ENCODE data around the gene KIF19.

The KIF19 gene

GRCh38 chr17:74303305-74303704, 22.7 kb upstream of the KIF19 start:
- peaks cover 0 to 2% of the 10 kb centered on the region in 2 donors for H3K27me3 ChIP-seq (ENCODE audit: control insufficient read depth in 2 of 2, insufficient read depth in 2 of 2, low read length in 2 of 2)
- no peaks in the 10 kb centered on the region for H3K36me3 ChIP-seq (ENCODE audit: control insufficient read depth in 2 of 2, insufficient read depth in 2 of 2, low read length in 2 of 2)
- no peak overlapping the region for H3K4me3 ChIP-seq (ENCODE audit: low read length in 2 of 2)
- H3K27ac ChIP-seq (ENCODE audit: low read depth in 2 of 2, low read length in 2 of 2), result no peak overlapping the region
- H3K4me1 ChIP-seq (ENCODE audit: control insufficient read depth in 2 of 2, insufficient read depth in 2 of 2, low read length in 2 of 2), result no peaks in the 10 kb centered on the region
- H3K9me3 ChIP-seq (ENCODE audit: control insufficient read depth in 2 of 2, low read length in 2 of 2), result no peaks in the 10 kb centered on the region
- H3K9ac ChIP-seq (ENCODE audit: low read depth in 1 of 2, low read length in 2 of 2), result no peak overlapping the region

DNA sequence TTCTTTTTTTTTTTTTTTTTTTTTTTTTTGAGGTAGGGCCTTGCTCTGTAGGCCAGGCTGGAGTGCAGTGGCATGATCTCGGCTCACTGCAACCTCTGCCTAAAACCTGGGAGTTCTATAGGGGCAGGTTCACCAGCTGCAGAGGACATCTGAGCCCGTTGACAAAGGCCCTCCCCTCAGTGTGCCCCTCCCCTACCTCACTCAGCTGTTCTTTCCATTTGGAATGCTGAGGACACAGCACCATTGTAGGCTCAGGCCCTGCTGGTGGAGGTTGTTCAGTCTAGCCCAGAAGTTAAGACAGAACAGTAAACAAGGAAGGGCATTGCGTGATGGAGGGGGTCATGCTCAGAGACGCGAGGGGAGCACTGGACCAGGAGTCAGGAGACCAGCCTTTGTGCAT, 21.8 kb upstream of the KIF19 start:
- Histone ChIP-seq H3K36me3 (ENCODE audit: control insufficient read depth in 2 of 2, insufficient read depth in 2 of 2, low read length in 2 of 2) (no peaks in the 10 kb centered on the region), H3K4me3 (ENCODE audit: low read length in 2 of 2) (no peak overlapping the region), H3K27ac (ENCODE audit: low read depth in 2 of 2, low read length in 2 of 2) (no peak overlapping the region), H3K9ac (ENCODE audit: low read depth in 1 of 2, low read length in 2 of 2) (no peak overlapping the region), H3K9me3 (ENCODE audit: control insufficient read depth in 2 of 2, low read length in 2 of 2) (no peaks in the 10 kb centered on the region), H3K27me3 (ENCODE audit: control insufficient read depth in 2 of 2, insufficient read depth in 2 of 2, low read length in 2 of 2) (peaks cover 0 to 1% of the 10 kb centered on the region in 2 donors), H3K4me1 (ENCODE audit: control insufficient read depth in 2 of 2, insufficient read depth in 2 of 2, low read length in 2 of 2) (no peaks in the 10 kb centered on the region)

GRCh38 chr17:74305865-74306654, 20.0 kb upstream of the KIF19 start:
- Histone ChIP-seq H3K4me3 (ENCODE audit: low read length in 2 of 2) (no peak overlapping the region), H3K36me3 (ENCODE audit: control insufficient read depth in 2 of 2, insufficient read depth in 2 of 2, low read length in 2 of 2) (no peaks in the 10 kb centered on the region), H3K9me3 (ENCODE audit: control insufficient read depth in 2 of 2, low read length in 2 of 2) (no peaks in the 10 kb centered on the region), H3K4me1 (ENCODE audit: control insufficient read depth in 2 of 2, insufficient read depth in 2 of 2, low read length in 2 of 2) (no peaks in the 10 kb centered on the region), H3K9ac (ENCODE audit: low read depth in 1 of 2, low read length in 2 of 2) (no peak overlapping the region), H3K27ac (ENCODE audit: low read depth in 2 of 2, low read length in 2 of 2) (no peak overlapping the region), H3K27me3 (ENCODE audit: control insufficient read depth in 2 of 2, insufficient read depth in 2 of 2, low read length in 2 of 2) (no peaks in the 10 kb centered on the region)

- H3K27me3 ChIP-seq (ENCODE audit: control insufficient read depth in 2 of 2, insufficient read depth in 2 of 2, low read length in 2 of 2), result no peaks in the 10 kb centered on the region
- no peaks in the 10 kb centered on the region for H3K4me1 ChIP-seq (ENCODE audit: control insufficient read depth in 2 of 2, insufficient read depth in 2 of 2, low read length in 2 of 2)
- no peak overlapping the region for H3K4me3 ChIP-seq (ENCODE audit: low read length in 2 of 2)
- H3K36me3 ChIP-seq (ENCODE audit: control insufficient read depth in 2 of 2, insufficient read depth in 2 of 2, low read length in 2 of 2), result no peaks in the 10 kb centered on the region
- H3K9me3 ChIP-seq (ENCODE audit: control insufficient read depth in 2 of 2, low read length in 2 of 2), result peaks cover 0 to 2% of the 10 kb centered on the region in 2 donors
- no peak overlapping the region for H3K27ac ChIP-seq (ENCODE audit: low read depth in 2 of 2, low read length in 2 of 2)
- H3K9ac ChIP-seq (ENCODE audit: low read depth in 1 of 2, low read length in 2 of 2), result no peak overlapping the region
These were observed 17.8 kb upstream of the KIF19 start for GRCh38 chr17:74307984-74308773.

GRCh38 chr17:74309902-74310301, 16.1 kb upstream of the KIF19 start:
- H3K9ac ChIP-seq (ENCODE audit: low read depth in 1 of 2, low read length in 2 of 2), result no peak overlapping the region
- H3K4me1 ChIP-seq (ENCODE audit: control insufficient read depth in 2 of 2, insufficient read depth in 2 of 2, low read length in 2 of 2), result no peaks in the 10 kb centered on the region
- no peak overlapping the region for H3K4me3 ChIP-seq (ENCODE audit: low read length in 2 of 2)
- no peaks in the 10 kb centered on the region for H3K36me3 ChIP-seq (ENCODE audit: control insufficient read depth in 2 of 2, insufficient read depth in 2 of 2, low read length in 2 of 2)
- no peaks in the 10 kb centered on the region for H3K27me3 ChIP-seq (ENCODE audit: control insufficient read depth in 2 of 2, insufficient read depth in 2 of 2, low read length in 2 of 2)
- H3K27ac ChIP-seq (ENCODE audit: low read depth in 2 of 2, low read length in 2 of 2), result no peak overlapping the region
- H3K9me3 ChIP-seq (ENCODE audit: control insufficient read depth in 2 of 2, low read length in 2 of 2), result peaks cover 0 to 2% of the 10 kb centered on the region in 2 donors

GRCh38 chr17:74314877-74315276, 11.1 kb upstream of the KIF19 start:
- H3K9me3 ChIP-seq (ENCODE audit: control insufficient read depth in 2 of 2, low read length in 2 of 2), result peaks cover 0 to 2% of the 10 kb centered on the region in 2 donors
- H3K9ac ChIP-seq (ENCODE audit: low read depth in 1 of 2, low read length in 2 of 2), result no peak overlapping the region
- H3K4me1 ChIP-seq (ENCODE audit: control insufficient read depth in 2 of 2, insufficient read depth in 2 of 2, low read length in 2 of 2), result no peaks in the 10 kb centered on the region
- peaks cover 0 to 3% of the 10 kb centered on the region in 2 donors for H3K27me3 ChIP-seq (ENCODE audit: control insufficient read depth in 2 of 2, insufficient read depth in 2 of 2, low read length in 2 of 2)
- no peak overlapping the region for H3K4me3 ChIP-seq (ENCODE audit: low read length in 2 of 2)
- no peak overlapping the region for H3K27ac ChIP-seq (ENCODE audit: low read depth in 2 of 2, low read length in 2 of 2)
- H3K36me3 ChIP-seq (ENCODE audit: control insufficient read depth in 2 of 2, insufficient read depth in 2 of 2, low read length in 2 of 2), result no peaks in the 10 kb centered on the region

DNA sequence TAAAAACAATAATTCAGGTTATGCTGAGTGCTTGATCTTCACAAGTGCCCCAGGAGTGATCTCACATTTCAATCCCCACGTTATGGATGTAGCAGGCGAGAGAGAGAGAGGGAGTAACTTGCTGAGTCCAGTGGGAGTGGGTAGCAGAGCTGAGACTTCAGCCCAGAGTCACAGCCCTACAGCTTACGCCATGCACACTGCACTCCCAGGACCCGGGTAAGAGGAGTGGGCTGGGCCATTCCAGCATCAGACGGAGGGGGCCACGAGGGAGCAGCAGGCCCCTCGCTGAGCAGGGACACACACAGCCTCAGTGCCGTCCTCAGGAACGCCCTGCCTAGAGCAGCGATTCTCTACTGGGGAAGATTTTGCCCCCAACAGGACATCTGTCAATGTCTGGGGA, 9.8 kb upstream of the KIF19 start:
- Histone ChIP-seq H3K4me1 (ENCODE audit: control insufficient read depth in 2 of 2, insufficient read depth in 2 of 2, low read length in 2 of 2) (no peaks in the 10 kb centered on the region), H3K9me3 (ENCODE audit: control insufficient read depth in 2 of 2, low read length in 2 of 2) (peaks cover 0 to 2% of the 10 kb centered on the region in 2 donors), H3K36me3 (ENCODE audit: control insufficient read depth in 2 of 2, insufficient read depth in 2 of 2, low read length in 2 of 2) (no peaks in the 10 kb centered on the region), H3K9ac (ENCODE audit: low read depth in 1 of 2, low read length in 2 of 2) (no peak overlapping the region), H3K27me3 (ENCODE audit: control insufficient read depth in 2 of 2, insufficient read depth in 2 of 2, low read length in 2 of 2) (peaks cover 0 to 3% of the 10 kb centered on the region in 2 donors), H3K27ac (ENCODE audit: low read depth in 2 of 2, low read length in 2 of 2) (no peak overlapping the region), H3K4me3 (ENCODE audit: low read length in 2 of 2) (no peak overlapping the region)

GRCh38 chr17:74317071-74317470, 9.0 kb upstream of the KIF19 start:
- H3K4me1 ChIP-seq (ENCODE audit: control insufficient read depth in 2 of 2, insufficient read depth in 2 of 2, low read length in 2 of 2), result no peaks in the 10 kb centered on the region
- peaks cover 0 to 2% of the 10 kb centered on the region in 2 donors for H3K9me3 ChIP-seq (ENCODE audit: control insufficient read depth in 2 of 2, low read length in 2 of 2)
- no peaks in the 10 kb centered on the region for H3K36me3 ChIP-seq (ENCODE audit: control insufficient read depth in 2 of 2, insufficient read depth in 2 of 2, low read length in 2 of 2)
- peaks cover 0 to 3% of the 10 kb centered on the region in 2 donors for H3K27me3 ChIP-seq (ENCODE audit: control insufficient read depth in 2 of 2, insufficient read depth in 2 of 2, low read length in 2 of 2)
- no peak overlapping the region for H3K27ac ChIP-seq (ENCODE audit: low read depth in 2 of 2, low read length in 2 of 2)
- no peak overlapping the region for H3K9ac ChIP-seq (ENCODE audit: low read depth in 1 of 2, low read length in 2 of 2)
- H3K4me3 ChIP-seq (ENCODE audit: low read length in 2 of 2), result no peak overlapping the region

GRCh38 chr17:74318391-74318790, 7.6 kb upstream of the KIF19 start:
- Histone ChIP-seq H3K27ac (ENCODE audit: low read depth in 2 of 2, low read length in 2 of 2) (no peak overlapping the region), H3K4me1 (ENCODE audit: control insufficient read depth in 2 of 2, insufficient read depth in 2 of 2, low read length in 2 of 2) (no peaks in the 10 kb centered on the region), H3K36me3 (ENCODE audit: control insufficient read depth in 2 of 2, insufficient read depth in 2 of 2, low read length in 2 of 2) (no peaks in the 10 kb centered on the region), H3K27me3 (ENCODE audit: control insufficient read depth in 2 of 2, insufficient read depth in 2 of 2, low read length in 2 of 2) (peaks cover 0 to 3% of the 10 kb centered on the region in 2 donors), H3K9me3 (ENCODE audit: control insufficient read depth in 2 of 2, low read length in 2 of 2) (no peaks in the 10 kb centered on the region), H3K4me3 (ENCODE audit: low read length in 2 of 2) (no peak overlapping the region), H3K9ac (ENCODE audit: low read depth in 1 of 2, low read length in 2 of 2) (no peak overlapping the region)

DNA sequence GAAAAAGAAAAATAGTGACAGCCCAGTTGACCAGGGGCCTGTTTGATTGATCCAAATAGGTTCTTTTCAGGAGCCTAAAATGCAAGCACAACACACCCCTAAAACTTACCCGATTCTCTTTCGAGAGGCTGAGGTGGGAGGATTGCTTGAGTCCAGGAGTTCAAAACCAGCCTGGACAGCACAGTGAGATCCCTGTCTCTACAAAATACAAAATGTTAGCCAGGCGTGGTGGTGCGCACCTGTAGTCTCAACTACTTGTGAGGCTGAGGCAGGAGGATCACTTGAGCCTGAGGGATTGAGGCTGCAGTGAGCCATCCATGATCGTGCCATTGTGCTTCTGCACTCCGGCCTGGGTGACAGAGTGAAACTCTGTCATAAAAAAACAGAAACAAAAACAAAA, 1.5 kb upstream of the KIF19 start:
- H3K9ac ChIP-seq (ENCODE audit: low read depth in 1 of 2, low read length in 2 of 2), result no peak overlapping the region
- H3K27ac ChIP-seq (ENCODE audit: low read depth in 2 of 2, low read length in 2 of 2), result no peak overlapping the region
- H3K4me1 ChIP-seq (ENCODE audit: control insufficient read depth in 2 of 2, insufficient read depth in 2 of 2, low read length in 2 of 2), result peaks cover 4 to 5% of the 10 kb centered on the region in 2 donors
- H3K36me3 ChIP-seq (ENCODE audit: control insufficient read depth in 2 of 2, insufficient read depth in 2 of 2, low read length in 2 of 2), result no peaks in the 10 kb centered on the region
- peaks cover 5 to 6% of the 10 kb centered on the region in 2 donors for H3K27me3 ChIP-seq (ENCODE audit: control insufficient read depth in 2 of 2, insufficient read depth in 2 of 2, low read length in 2 of 2)
- H3K9me3 ChIP-seq (ENCODE audit: control insufficient read depth in 2 of 2, low read length in 2 of 2), result no peaks in the 10 kb centered on the region
- H3K4me3 ChIP-seq (ENCODE audit: low read length in 2 of 2), result no peak overlapping the region
